Stomach (tissue), 9 donors: ENCODE data around the gene ZBP1. TPM values are rescaled to one million over a fixed set of nuclear protein-coding genes. Genes with fewer than 3 reads are reported as not detected.

Source experiments
- DNase-seq, 2 donors: peaks; one replicate each; pipeline versions ENCODE4 v3.0.0 to v3.0.0-alpha.2; 2013 to 2019
- H3K27ac ChIP-seq, 5 donors: fragments of 200-600 bp in 4 of 5; sonication (generic) in 4 of 5; one replicate each; pipeline ENCODE4 v1.5.1; 2013 to 2019; ENCODE audit warnings: mild to moderate bottlenecking in 1 of 5, moderate library complexity in 1 of 5
- H3K27me3 ChIP-seq, 3 donors: fragments of 200-600 bp; sonication (generic); one replicate each; pipeline ENCODE4 v1.5.1; 2017 to 2019; ENCODE audit warnings: mixed run types in 1 of 3
- H3K36me3 ChIP-seq, 4 donors: fragments of 200-600 bp; sonication (generic); 1 replicate in 3 of 4; 2 replicates in 1 of 4; pipeline ENCODE4 v1.5.1; 2016 to 2019
- H3K4me1 ChIP-seq, 4 donors: fragments of 200-600 bp; sonication (generic); one replicate each; pipeline ENCODE4 v1.5.1; 2016 to 2019
- H3K4me3 ChIP-seq, 4 donors: fragments of 200-600 bp; sonication (generic) in 3 of 4; one replicate each; pipeline ENCODE4 v1.5.1; 2016 to 2019; ENCODE audit warnings: mild to moderate bottlenecking in 1 of 4
- H3K9me3 ChIP-seq, 4 donors: fragments of 200-600 bp; sonication (generic); one replicate each; pipeline ENCODE4 v1.5.1; 2016 to 2019
- EP300 ChIP-seq: sonication (generic); formaldehyde crosslinking; IDR thresholded peaks from one replicate; pipeline ENCODE4 v1.6.1; 2017; ENCODE audit warnings: antibody characterized with exemption
- POLR2A ChIP-seq, 4 donors: fragments of 450-650 bp; IDR thresholded peaks; one replicate each; pipeline ENCODE4 v1.6.1; 2016; ENCODE audit warnings: antibody characterized with exemption in 4 of 4, control low read depth in 2 of 4, mild to moderate bottlenecking in 1 of 4, moderate library complexity in 1 of 4
- POLR2AphosphoS5 ChIP-seq, 3 donors: sonication (generic); formaldehyde crosslinking; IDR thresholded peaks; one replicate each; pipeline ENCODE4 v1.6.1; 2016; ENCODE audit warnings: antibody characterized with exemption in 3 of 3
- WGBS, 5 donors: extraction: QIAGEN DNeasy Blood & Tissue Kit in 3 of 5; methylation state at CpG; one replicate each; pipeline versions ENCODE4 v1.1.5 to v1.1.7; 2013 to 2018; 5-methylcytosine and 5-hydroxymethylcytosine counted together
- intact Hi-C: fragments of 100-400 bp; cut with DNase I; formaldehyde crosslinking; loops from one replicate; pipeline ENCODE4 v1.15.1; 2023; ENCODE audit warnings: low total_unique reads
- polyA plus RNA-seq, 3 donors: library from polyadenylated mRNA; stranded (reverse); fragments of 200-250 nt; gene quantifications; one replicate each; pipeline ENCODE4 v1.2.3, GENCODE V29; 2013
- total RNA-seq, 5 donors: library from RNA; depleted of rRNA; stranded (reverse); fragments of >200 nt; gene quantifications; one replicate each; pipeline versions ENCODE4 v1.1.0 to v1.2.3, GENCODE V29; 2014 to 2016
- TF ChIP-seq, protein P1 (sequence below), 7 experiments: fragments of 450-650 bp in 4 of 7; fragments of 200-600 bp in 3 of 7; sonication (generic) in 3 of 7; IDR thresholded peaks; one replicate each; pipeline ENCODE4 v1.5.1; 2016 to 2019; ENCODE audit warnings: antibody characterized with exemption in 7 of 7, control low read depth in 2 of 7, mild to moderate bottlenecking in 1 of 7
- donor health status: healthy with polysubstance abuse.
- donor health status: Bipolar disorder and iron deficiency.
- donor health status: healthy.

The ZBP1 gene
- total and polyA plus RNA-seq, 8 donors = 0.37 to 0.60 TPM; not detected in 6

DNA sequence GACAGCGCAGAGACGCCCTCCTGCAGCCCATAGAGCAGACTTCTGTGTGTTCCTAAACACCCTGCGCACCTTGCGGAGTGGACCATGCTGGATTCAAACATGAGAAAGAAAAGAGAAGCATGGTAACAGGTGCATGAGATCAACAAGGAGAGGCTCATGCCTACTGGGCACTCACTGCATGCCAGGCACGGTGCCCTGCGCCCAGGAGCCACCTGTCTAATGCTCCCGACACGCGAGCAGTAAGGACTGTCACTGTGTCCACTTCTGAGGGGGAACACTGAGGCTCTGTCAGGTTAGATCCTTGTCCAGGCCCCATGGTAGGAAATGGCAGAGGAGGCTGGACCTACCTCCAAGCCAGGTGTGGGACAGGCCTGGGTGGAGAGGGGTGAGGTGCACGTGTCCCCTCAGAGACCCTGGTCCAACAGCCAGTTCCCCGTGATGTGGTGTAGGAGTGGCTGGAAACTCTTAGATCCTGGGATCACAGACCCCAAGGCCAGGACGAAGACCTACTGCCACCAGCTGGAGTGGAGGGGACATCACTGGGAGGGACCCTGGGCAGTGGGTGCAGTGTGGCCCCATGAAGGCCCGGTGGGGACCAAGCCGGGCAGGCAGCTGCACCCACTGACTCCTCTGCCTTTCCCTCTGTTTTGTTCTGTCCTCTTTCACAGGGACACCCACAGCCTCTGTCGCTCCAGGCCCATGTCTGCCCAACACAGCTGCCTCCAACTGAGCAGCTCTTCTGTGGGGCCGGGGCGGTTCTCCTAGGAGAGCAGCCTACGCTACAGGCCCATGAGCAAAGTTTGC, 29.5 kb downstream of the ZBP1 start:
- WGBS, 5 donors = 88 to 96% (median 92%) methylated on average over 16 to 18 of the region's 18 CpGs
- intact Hi-C loops = loop anchor here (10.0 kb wide), 1 partner anchor 206 kb away; no protein-coding TSS in a partner anchor
- Histone ChIP-seq H3K9me3 (peaks cover 0 to 13% (median 9%) of the 10 kb centered on the region in 4 donors), H3K27me3 (peaks cover 0 to 4% (median 0%) of the 10 kb centered on the region in 3 donors), H3K36me3 (no peaks in the 10 kb centered on the region), H3K4me3 (no peak overlapping the region), H3K4me1 (peaks cover 0 to 15% (median 6%) of the 10 kb centered on the region in 4 donors), H3K27ac (no peak overlapping the region)
- TF ChIP-seq POLR2AphosphoS5 (IDR thresholded peaks at IDR 0.05) = no peak
- no peak for TF ChIP-seq POLR2A (IDR thresholded peaks at IDR 0.05)
- TF ChIP-seq, protein P1, sequence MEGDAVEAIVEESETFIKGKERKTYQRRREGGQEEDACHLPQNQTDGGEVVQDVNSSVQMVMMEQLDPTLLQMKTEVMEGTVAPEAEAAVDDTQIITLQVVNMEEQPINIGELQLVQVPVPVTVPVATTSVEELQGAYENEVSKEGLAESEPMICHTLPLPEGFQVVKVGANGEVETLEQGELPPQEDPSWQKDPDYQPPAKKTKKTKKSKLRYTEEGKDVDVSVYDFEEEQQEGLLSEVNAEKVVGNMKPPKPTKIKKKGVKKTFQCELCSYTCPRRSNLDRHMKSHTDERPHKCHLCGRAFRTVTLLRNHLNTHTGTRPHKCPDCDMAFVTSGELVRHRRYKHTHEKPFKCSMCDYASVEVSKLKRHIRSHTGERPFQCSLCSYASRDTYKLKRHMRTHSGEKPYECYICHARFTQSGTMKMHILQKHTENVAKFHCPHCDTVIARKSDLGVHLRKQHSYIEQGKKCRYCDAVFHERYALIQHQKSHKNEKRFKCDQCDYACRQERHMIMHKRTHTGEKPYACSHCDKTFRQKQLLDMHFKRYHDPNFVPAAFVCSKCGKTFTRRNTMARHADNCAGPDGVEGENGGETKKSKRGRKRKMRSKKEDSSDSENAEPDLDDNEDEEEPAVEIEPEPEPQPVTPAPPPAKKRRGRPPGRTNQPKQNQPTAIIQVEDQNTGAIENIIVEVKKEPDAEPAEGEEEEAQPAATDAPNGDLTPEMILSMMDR (IDR thresholded peaks at IDR 0.05) = no peak
- TF ChIP-seq EP300 = no peak
- no peak for DNase-seq

DNA sequence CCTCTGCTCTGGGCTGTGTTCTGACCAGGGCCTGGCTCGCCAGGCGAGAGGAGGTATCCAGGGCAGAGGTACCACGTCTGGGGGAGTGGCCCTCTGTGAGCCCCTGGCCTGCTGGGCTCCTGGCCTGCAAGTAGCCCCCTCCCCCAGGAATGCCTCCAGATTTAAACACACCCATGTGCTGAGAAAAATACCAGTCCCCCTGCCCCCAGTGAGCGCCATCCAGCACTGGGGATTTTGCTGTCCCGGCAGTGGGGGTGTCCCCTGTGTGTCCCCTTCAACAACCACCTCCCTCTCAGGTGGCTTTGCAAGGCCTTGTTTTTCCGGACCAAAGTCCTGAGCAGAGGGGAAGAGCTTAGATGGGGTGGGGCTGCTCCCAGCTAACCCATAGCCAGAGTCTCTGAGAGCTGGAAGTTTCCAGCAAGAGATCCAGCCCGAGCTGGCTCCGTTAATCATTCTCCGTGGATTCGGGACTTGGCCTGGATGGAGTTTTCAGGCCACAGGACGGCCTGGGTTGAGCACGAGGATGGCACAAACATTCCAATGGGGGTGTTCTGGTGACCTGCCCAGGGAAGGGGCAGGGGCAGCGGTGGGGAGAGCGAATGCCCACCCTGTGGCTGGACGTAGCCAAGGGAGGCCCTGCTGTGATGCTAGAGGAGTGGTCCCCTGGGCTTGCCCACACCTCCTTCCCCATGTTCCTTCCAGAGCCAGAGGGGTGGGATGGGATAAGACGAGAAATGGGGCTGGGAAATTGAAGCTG, 30.3 kb downstream of the ZBP1 start:
- no peaks in the 10 kb centered on the region for H3K36me3 ChIP-seq
- whole genome bisulfite sequencing, 5 donors = 61 to 68% (median 67%) methylated on average over 11 to 16 of the region's 16 CpGs
- peaks cover 0 to 13% (median 9%) of the 10 kb centered on the region in 4 donors for H3K9me3 ChIP-seq
- H3K27ac ChIP-seq = no peak overlapping the region
- no peak for TF ChIP-seq EP300
- no peak overlapping the region for H3K4me3 ChIP-seq
- DNase-seq = peak in 1 of 2 donors; percentile 61
- H3K4me1 ChIP-seq = peaks cover 0 to 17% (median 6%) of the 10 kb centered on the region in 4 donors
- peaks cover 0 to 4% (median 0%) of the 10 kb centered on the region in 3 donors for H3K27me3 ChIP-seq
- intact Hi-C loops = loop anchor here (10.0 kb wide), 1 partner anchor 205 kb away; no protein-coding TSS in a partner anchor

DNA sequence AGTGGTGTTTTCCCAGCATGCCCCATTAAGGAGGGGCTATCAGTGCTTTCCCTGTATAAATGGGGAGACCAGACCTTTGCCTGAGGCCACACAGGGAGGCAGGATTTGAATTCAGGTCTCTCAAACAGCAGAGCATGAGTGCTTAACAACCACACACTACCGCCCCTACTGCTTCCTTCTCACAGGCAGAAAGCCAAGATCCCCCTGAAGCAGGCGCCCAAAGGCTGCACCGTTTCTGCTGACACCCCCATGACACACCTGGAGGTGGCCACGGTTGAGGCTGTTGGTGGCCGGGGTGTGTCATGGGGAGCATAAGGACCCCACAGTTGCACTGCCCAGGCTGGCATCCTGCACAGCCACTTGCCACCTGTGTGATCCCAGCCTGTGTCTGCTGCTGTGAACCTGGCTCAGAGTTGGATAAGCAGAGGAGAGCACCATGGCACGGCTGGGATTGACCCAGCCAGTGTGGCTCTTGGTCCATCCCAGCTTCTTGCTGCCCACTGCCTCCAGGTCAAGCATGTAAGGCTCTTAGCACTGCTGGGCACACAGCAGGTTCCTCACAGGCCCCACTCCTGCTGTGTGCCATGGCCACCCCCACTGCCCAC, 31.0 kb downstream of the ZBP1 start:
- WGBS, 5 donors = 81 to 88% (median 82%) methylated on average over 6 of the region's 6 CpGs
- no peak for DNase-seq
- peaks cover 0 to 4% (median 0%) of the 10 kb centered on the region in 3 donors for H3K27me3 ChIP-seq
- peaks cover 0 to 13% (median 9%) of the 10 kb centered on the region in 4 donors for H3K9me3 ChIP-seq
- TF ChIP-seq, protein P1 (IDR thresholded peaks at IDR 0.05) = no peak
- TF ChIP-seq POLR2AphosphoS5 (IDR thresholded peaks at IDR 0.05) (no peak), POLR2A (IDR thresholded peaks at IDR 0.05) (no peak), EP300 (no peak)
- H3K36me3 ChIP-seq = no peaks in the 10 kb centered on the region
- H3K4me1 ChIP-seq = peaks cover 0 to 13% (median 5%) of the 10 kb centered on the region in 4 donors
- intact Hi-C loops = no loop called here
- no peak overlapping the region for H3K4me3 ChIP-seq
- H3K27ac ChIP-seq = no peak overlapping the region

DNA sequence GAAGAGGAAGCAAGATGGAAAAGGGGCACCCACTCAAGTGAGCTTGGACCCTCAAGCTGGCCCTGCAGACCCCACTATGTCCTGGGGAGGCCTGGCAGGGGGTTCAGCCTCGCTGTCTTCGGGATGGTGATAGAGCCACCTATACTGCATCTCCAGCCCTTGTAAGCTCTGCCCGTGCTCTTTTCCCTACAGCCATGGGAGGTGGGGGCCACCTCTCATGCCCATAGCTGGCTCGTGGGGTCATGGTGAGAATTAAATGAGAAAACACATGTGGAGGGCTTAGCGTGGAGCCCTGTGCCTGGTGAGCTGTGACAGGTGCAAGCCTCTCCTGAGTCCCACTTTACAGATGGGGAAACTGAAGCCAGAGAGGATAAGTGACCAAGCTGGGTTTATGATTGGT, 31.6 kb downstream of the ZBP1 start:
- Histone ChIP-seq H3K36me3 (no peaks in the 10 kb centered on the region), H3K4me1 (peaks cover 0 to 8% (median 4%) of the 10 kb centered on the region in 4 donors), H3K4me3 (no peak overlapping the region), H3K27ac (no peak overlapping the region), H3K9me3 (peaks cover 0 to 13% (median 9%) of the 10 kb centered on the region in 4 donors), H3K27me3 (peaks cover 0 to 4% (median 0%) of the 10 kb centered on the region in 3 donors)
- TF ChIP-seq EP300 (no peak), POLR2A (IDR thresholded peaks at IDR 0.05) (no peak), POLR2AphosphoS5 (IDR thresholded peaks at IDR 0.05) (no peak)
- TF ChIP-seq, protein P1 (IDR thresholded peaks at IDR 0.05) = no peak
- intact Hi-C loops = no loop called here
- DNase-seq = no peak
- 77 to 86% (median 83%) methylated on average over 5 of the region's 5 CpGs for WGBS, 5 donors
